HG02759 (cell line): Measurements from ENCODE around the gene CDK5RAP2.
A peak's percentile ranks its signal among the peaks of the same experiment; 100 is the strongest.
"Not testable (repeated sequence)": the region's sequence is repeated elsewhere in the genome, so short reads cannot be mapped to it uniquely, and the experiment has no call there.

Source experiments
- ATAC-seq: cut with Tn5 transposase; IDR thresholded peaks from one replicate; pipeline ENCODE4 v1.9.1; 2021; ENCODE audit warnings: mild to moderate bottlenecking, moderate library complexity; ENCODE audit not compliant: unreplicated experiment

CDK5RAP2 gene

GRCh38 chr9:120580051-120580896, at the start of gene CDK5RAP2:
CDK5RAP2 (minus strand) TSS chr9:120580167; CDS start chr9:120579978, 189 bp downstream.
- ATAC-seq, result peak; percentile 97

GRCh38 chr9:120628925-120629497, 49.0 kb upstream of the CDK5RAP2 start:
- ATAC-seq, result not testable (repeated sequence)

- no peak for ATAC-seq
These were observed 48.4 kb upstream of the CDK5RAP2 start for GRCh38 chr9:120628207-120628924.

- ATAC-seq, result no peak
These were observed 47.1 kb upstream of the CDK5RAP2 start for GRCh38 chr9:120627073-120627472.

- no peak for ATAC-seq
These were observed 46.5 kb upstream of the CDK5RAP2 start for GRCh38 chr9:120626512-120626911.

GRCh38 chr9:120625222-120625621, 45.3 kb upstream of the CDK5RAP2 start:
- ATAC-seq, result no peak

- no peak for ATAC-seq
These were observed 42.8 kb upstream of the CDK5RAP2 start for GRCh38 chr9:120622790-120623189.

- no peak for ATAC-seq
These were observed 42.0 kb upstream of the CDK5RAP2 start for GRCh38 chr9:120621941-120622340.

GRCh38 chr9:120619751-120620655, 40.0 kb upstream of the CDK5RAP2 start:
- no peak for ATAC-seq

GRCh38 chr9:120616966-120617935, 37.3 kb upstream of the CDK5RAP2 start:
- ATAC-seq, result no peak

GRCh38 chr9:120612218-120612617, 32.3 kb upstream of the CDK5RAP2 start:
- no peak for ATAC-seq

- ATAC-seq, result no peak
These were observed 31.7 kb upstream of the CDK5RAP2 start for GRCh38 chr9:120611690-120612068.

- ATAC-seq, result no peak
These were observed 31.2 kb upstream of the CDK5RAP2 start for GRCh38 chr9:120610975-120611689.

- no peak for ATAC-seq
These were observed 29.7 kb upstream of the CDK5RAP2 start for GRCh38 chr9:120609636-120610035.

GRCh38 chr9:120608421-120608820, 28.5 kb upstream of the CDK5RAP2 start:
- ATAC-seq, result no peak

GRCh38 chr9:120603591-120603990, 23.6 kb upstream of the CDK5RAP2 start:
- ATAC-seq, result no peak

GRCh38 chr9:120603010-120603409, 23.0 kb upstream of the CDK5RAP2 start:
- ATAC-seq, result no peak

- no peak for ATAC-seq
These were observed 13.9 kb upstream of the CDK5RAP2 start for GRCh38 chr9:120593955-120594277.
